Cardiac muscle cell (in vitro differentiated cells and primary cell): ENCODE measurements around the gene TBPL2. TPM values are rescaled to one million over a fixed set of nuclear protein-coding genes. Genes with fewer than 3 reads are reported as not detected.
A peak's percentile ranks its signal among the peaks of the same experiment; 100 is the strongest.

Experiments used
- DNase-seq, 2 donors: peaks; one replicate each; pipeline versions ENCODE4 v3.0.0 to v3.0.0-alpha.2; 2010 to 2017; ENCODE audit warnings: low read depth in 1 of 2, low spot score in 1 of 2
- H3K27ac ChIP-seq: fragments of 200-600 bp; sonication (generic); 2 replicates; pipeline ENCODE4 v1.5.1; 2016
- H3K27me3 ChIP-seq: fragments of 200-600 bp; sonication (generic); 2 replicates; pipeline ENCODE4 v1.6.0; 2016; ENCODE audit warnings: control low read depth
- H3K36me3 ChIP-seq: fragments of 200-600 bp; sonication (generic); 2 replicates; pipeline ENCODE4 v1.5.1; 2016; ENCODE audit warnings: control low read depth
- H3K4me1 ChIP-seq: fragments of 200-600 bp; sonication (generic); 2 replicates; pipeline ENCODE4 v1.8.1; 2017; ENCODE audit warnings: low read depth, mild to moderate bottlenecking, mixed run types
- H3K4me3 ChIP-seq: fragments of 200-600 bp; sonication (generic); 2 replicates; pipeline ENCODE4 v1.5.1; 2016; ENCODE audit warnings: mild to moderate bottlenecking
- H3K9me3 ChIP-seq: fragments of 200-600 bp; sonication (generic); 2 replicates; pipeline ENCODE4 v1.5.1; 2017; ENCODE audit warnings: low read depth, mild to moderate bottlenecking, control low read depth
- CTCF ChIP-seq: IDR thresholded peaks from 2 replicates; pipeline ENCODE4 v1.5.1; 2012; ENCODE audit warnings: low read depth, mild to moderate bottlenecking, low read length
- polyA plus RNA-seq: library from polyadenylated mRNA; unstranded; fragments of >200 nt; fragmentation: Nextera tagmentation; extraction: Ambion mirVana; gene quantifications from 2 replicates; pipeline ENCODE4 v1.2.1, GENCODE V29; 2016
- total RNA-seq: library from RNA; depleted of rRNA; stranded (reverse); fragments of >200 nt; gene quantifications from 2 replicates; pipeline ENCODE4 v1.2.3, GENCODE V29; 2016

The TBPL2 gene
- total and polyA plus RNA-seq, 2 experiments from 2014 or later: not detected

- Histone ChIP-seq H3K36me3 (no peaks in the 10 kb centered on the region), H3K4me1 (peaks cover 1% of the 10 kb centered on the region), H3K4me3 (no peak overlapping the region), H3K27me3 (peaks cover 9% of the 10 kb centered on the region), H3K27ac (no peak overlapping the region), H3K9me3 (no peaks in the 10 kb centered on the region)
- TF ChIP-seq CTCF: no peak
- DNase-seq: no peak
Measured at GRCh38 chr14:55441286-55441685, 870 bp upstream of the TBPL2 start.

GRCh38 chr14:55438066-55438683, 2.2 kb downstream of the TBPL2 start:
- no peak overlapping the region for H3K27ac ChIP-seq
- peak; percentile 57 for TF ChIP-seq CTCF
- peaks cover 9% of the 10 kb centered on the region for H3K27me3 ChIP-seq
- no peaks in the 10 kb centered on the region for H3K9me3 ChIP-seq
- H3K4me1 ChIP-seq: no peaks in the 10 kb centered on the region
- DNase-seq: peak; percentile 66 to 78
- H3K4me3 ChIP-seq: no peak overlapping the region
- no peaks in the 10 kb centered on the region for H3K36me3 ChIP-seq

- no peaks in the 10 kb centered on the region for H3K36me3 ChIP-seq
- no peak overlapping the region for H3K4me3 ChIP-seq
- H3K9me3 ChIP-seq: no peaks in the 10 kb centered on the region
- peaks cover 9% of the 10 kb centered on the region for H3K27me3 ChIP-seq
- no peaks in the 10 kb centered on the region for H3K4me1 ChIP-seq
- no peak for DNase-seq
- TF ChIP-seq CTCF: no peak
- H3K27ac ChIP-seq: no peak overlapping the region
Measured at GRCh38 chr14:55436931-55437330, 3.5 kb downstream of the TBPL2 start.

- H3K36me3 ChIP-seq: no peaks in the 10 kb centered on the region
- no peak for TF ChIP-seq CTCF
- H3K27ac ChIP-seq: no peak overlapping the region
- no peak overlapping the region for H3K4me3 ChIP-seq
- no peak for DNase-seq
- H3K27me3 ChIP-seq: peaks cover 9% of the 10 kb centered on the region
- H3K9me3 ChIP-seq: no peaks in the 10 kb centered on the region
- H3K4me1 ChIP-seq: no peaks in the 10 kb centered on the region
Measured at GRCh38 chr14:55436519-55436918, 3.9 kb downstream of the TBPL2 start.

- H3K4me3 ChIP-seq: no peak overlapping the region
Measured at GRCh38 chr14:55434805-55435174, 5.6 kb downstream of the TBPL2 start.

More at GRCh38 chr14:55434805-55435174, 5.6 kb downstream of the TBPL2 start:
- no peak overlapping the region for H3K27ac ChIP-seq
- peaks cover 9% of the 10 kb centered on the region for H3K27me3 ChIP-seq
- TF ChIP-seq CTCF: no peak
- no peaks in the 10 kb centered on the region for H3K4me1 ChIP-seq
- no peaks in the 10 kb centered on the region for H3K36me3 ChIP-seq
- H3K9me3 ChIP-seq: no peaks in the 10 kb centered on the region
- DNase-seq: no peak
